Activated T-cell treated with anti-CD3 and anti-CD28 coated beads for 48 hours (primary cell): ENCODE measurements around the gene EEFSEC.

ENCODE experiments used
- DNase-seq: peaks from one replicate; pipeline ENCODE4 v3.0.0-alpha.2; 2020; ENCODE audit warnings: low read depth

EEFSEC gene

DNA sequence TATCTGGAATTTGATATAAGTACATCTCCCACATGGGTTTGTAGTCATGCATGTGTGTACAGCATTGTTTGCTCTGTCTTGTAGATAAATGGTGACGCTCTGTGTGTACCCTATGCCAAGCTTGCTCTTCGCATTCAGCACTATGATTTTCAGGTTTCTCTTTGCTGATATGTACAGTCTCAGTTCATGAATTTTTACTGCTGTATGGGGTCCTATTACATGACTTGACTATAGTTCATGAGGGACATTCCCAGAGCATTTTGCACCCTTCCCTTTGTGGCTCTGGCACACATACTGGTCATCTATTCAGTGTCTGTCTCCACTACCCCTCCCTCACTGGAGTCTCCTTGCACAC, 132.7 kb downstream of the EEFSEC start:
- DNase-seq: no peak

DNA sequence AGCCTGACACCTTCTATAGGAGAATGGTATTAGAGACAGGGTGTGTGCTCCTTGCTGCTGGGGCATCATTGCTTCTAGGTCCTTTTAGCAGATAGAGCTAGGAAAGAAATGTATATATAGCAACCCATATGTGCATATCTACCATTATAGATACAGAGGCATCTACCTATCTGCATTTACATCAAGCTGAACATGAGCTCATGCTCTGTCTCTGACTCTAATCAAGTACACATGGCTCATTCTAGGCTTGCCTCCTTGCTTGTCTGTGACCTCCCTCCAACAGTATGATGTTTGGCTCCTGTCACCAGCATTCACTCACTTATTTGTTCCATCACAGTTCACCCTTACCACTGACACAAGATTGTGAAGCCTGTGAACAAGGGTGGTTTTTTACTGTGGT, 133.4 kb downstream of the EEFSEC start:
- DNase-seq: no peak

DNA sequence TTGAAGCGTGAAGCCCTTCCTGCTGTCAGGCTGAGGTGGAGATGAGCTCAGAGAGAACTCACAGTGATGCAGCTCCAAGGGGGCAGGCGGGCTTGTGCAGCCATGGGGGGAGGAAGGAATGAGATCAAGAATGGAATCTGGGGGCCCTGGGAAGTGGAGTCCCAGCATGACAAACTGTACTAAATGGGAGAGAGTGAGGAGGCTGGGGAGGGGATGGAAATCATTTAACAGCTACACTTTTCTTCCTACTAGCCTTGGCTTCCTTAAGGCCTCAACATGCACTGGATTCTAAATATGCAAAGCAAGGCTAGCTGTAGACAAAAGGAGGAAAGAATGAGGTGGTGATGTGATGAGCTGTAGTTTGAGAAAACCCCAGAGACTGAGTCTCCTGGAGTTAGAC, 133.9 kb downstream of the EEFSEC start:
- DNase-seq: no peak

DNA sequence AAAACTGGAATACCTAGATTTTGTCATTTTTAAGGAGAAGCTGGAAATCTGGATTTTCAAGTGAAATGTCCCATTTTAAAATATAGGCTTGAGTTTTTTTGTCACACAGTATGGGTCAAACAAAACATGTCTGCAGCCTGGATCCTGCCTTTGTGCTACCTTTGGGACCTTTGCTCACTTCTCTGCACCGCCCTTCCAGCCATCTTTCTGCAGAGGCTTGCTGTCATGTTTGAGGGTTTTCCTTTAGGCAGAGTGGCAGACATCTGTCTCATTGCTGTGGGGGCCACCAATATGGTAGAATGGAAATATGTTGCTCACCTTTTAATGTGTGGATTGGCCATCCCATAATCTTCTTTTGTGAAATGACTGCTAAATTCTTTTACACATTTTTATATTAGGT, 136.3 kb downstream of the EEFSEC start:
- DNase-seq: no peak

- DNase-seq: no peak
Observed at GRCh38 chr3:128290484-128290883, 137.2 kb downstream of the EEFSEC start.

GRCh38 chr3:128293930-128294329, 140.6 kb downstream of the EEFSEC start:
- DNase-seq: no peak

- no peak for DNase-seq
Observed at GRCh38 chr3:128294999-128295468, 141.8 kb downstream of the EEFSEC start.

DNA sequence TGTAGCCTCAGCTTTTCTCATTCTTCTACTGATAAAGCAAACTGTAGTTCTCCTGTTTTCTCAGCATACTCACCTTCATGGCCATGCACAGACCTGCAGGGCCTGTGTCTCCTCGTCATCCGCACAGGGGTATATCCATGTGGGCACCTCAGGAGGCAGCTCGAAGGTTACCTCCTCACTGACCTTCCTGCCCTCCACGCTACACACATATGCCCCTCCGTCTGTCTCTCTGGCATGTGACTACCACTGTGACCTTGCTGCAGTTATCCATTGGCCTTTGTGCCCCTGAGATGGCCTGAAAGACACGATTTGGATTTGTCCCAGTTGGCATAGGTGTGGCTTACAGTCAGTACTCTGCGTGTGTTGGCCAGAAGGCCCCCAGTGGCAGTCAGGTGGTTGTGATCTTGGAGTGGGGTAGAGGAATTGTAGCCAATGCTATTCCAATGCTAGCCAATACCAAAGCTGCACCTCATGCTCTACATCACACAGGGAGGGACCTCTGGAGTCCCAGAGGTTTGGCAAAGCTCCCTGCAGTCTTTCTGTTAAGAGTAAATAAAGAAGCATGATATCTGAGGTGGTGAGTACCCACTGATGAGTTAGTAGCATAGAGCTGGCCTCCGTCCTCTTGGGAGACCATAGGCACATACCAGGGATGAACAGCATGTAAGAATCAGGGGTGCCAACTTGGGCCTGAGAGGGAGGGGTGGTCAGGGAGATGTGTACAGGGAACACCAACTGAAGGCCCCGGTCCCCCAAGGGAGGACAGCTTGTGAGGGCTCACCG, 143.4 kb downstream of the EEFSEC start:
- DNase-seq: no peak

DNA sequence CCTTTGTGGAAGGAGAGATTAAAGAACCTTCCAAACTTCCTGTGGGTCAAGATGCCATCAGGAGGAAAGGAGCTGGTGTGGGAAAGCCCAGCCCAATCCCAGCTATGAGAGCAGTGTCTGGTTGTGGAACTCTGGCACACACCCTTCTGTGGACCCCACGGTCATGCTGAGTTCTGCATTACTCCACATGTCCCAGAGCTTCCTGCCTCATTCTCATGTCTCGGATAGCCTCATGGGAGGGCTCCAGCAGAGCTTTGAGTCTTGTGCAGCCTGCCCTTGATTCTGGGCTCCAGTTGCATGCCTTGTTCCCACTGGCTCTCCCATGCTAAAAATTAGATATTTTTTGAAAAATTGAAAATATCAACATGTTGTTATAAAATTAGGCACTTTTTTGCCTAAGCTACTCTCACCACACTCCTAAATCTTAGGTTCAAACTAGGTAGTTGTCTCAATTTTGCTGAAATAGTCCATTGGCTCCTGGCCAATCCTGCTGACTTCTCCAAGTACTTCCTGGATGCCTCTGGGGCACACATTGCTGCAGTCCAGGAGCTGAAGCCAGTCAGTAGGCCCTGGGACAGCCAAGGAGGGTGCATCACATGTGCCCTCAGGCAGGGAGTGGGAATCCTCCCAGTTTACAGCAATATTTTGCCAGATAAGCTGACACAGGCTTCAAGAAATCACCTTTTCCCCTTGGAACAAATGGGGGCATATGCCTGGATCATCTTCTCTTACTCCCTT, 144.3 kb downstream of the EEFSEC start:
- no peak for DNase-seq

DNA sequence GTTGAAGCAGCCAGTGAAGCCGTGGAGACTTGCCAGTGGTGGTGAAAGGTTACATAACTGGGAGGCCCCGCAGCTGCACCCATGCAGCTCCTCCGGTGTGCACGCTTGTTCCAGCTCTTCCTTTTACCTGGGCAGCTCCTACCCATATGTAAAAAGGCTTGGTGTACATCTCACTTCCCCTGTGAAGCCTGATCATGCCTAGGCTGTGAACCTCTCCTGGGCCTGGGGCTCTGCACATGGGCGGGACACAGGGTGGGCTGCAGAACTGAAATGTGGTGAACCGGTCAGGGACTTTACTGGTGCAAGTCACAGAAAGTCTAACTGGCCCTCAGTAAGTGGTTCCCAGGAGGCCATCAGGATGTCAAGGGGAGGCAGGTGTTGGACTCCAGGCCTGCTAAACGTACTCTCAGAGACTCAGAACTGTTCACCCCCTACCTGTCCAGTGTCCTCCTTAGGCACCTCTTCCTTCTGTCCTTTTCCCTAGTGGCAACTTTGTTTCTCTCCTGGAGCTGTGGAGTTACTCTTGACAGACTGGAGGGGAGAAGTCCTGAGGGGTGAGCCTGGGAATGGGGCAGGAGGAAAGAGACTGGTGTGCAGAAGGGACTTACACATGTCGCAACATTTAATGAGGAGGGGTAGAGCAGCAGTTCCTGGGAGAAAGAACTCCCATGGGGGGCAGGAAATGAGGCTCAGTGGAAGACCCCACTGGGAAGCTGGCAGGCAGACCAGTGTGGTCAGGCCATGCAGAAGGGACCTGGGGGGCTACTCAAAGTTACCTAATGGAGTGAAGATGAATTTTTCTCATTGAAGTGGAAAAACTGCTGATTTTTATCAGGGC, 148.1 kb downstream of the EEFSEC start:
- no peak for DNase-seq

GRCh38 chr3:128306481-128306880, 153.2 kb downstream of the EEFSEC start:
- DNase-seq: no peak

- DNase-seq: no peak
Observed at GRCh38 chr3:128307029-128307633, 153.8 kb downstream of the EEFSEC start.

- no peak for DNase-seq
Observed at GRCh38 chr3:128307781-128308469, 154.6 kb downstream of the EEFSEC start.

DNA sequence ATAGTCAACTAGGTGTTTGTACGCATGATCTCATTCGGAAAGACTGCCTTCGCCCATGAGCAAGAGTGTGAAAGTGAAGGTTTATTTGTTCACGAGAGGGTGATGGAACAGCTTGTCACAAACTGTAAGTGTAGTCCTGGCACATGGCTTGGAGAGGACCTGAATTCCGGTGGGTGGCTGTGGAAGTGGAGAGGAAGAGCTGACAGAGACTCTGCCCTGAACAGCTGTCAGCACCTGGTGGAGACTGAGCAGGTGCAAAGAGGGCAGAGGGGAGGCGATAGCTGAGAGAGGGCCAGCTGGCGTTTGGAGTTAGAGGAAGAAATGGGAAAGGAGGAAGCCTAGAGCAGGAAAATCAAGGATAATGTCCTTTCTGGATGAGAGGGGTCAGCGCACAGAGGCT, 155.7 kb downstream of the EEFSEC start:
- no peak for DNase-seq

DNA sequence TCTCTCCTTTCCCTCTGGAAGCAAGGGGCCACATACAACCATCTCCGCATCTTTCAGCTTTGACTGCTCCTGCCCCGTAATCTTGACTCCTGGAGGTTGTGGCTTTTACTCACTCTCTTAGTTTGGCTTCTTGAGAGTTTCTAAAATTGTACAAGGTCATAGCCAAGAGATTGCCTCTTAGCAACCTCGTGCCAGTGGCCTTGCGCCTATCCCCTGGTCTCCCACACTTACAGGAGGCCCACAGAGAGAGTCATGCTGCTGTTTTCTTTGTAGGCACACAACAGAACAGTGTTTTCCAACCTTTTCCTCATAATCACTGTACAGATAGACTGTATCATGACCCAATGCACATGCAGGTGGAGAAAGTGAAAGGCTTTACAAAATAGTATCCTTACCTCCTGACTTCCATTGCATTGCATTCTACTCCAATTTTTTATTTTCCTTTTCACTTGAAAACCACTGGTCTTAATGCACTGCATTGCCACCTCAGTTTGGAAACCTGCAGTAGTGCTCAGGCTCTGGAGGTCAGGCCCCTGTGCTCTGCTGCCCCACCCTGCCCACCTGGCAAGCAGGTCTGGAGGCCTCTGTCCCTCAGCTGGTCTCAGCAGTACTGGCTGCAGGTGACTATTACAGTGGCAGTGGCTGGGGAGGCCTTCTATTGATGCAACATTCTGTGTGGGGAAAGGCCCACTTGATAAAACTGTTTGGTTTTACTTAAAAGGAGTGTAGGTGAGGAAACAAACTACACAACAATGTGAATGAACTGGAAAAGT, 157.2 kb downstream of the EEFSEC start:
- DNase-seq: no peak

DNA sequence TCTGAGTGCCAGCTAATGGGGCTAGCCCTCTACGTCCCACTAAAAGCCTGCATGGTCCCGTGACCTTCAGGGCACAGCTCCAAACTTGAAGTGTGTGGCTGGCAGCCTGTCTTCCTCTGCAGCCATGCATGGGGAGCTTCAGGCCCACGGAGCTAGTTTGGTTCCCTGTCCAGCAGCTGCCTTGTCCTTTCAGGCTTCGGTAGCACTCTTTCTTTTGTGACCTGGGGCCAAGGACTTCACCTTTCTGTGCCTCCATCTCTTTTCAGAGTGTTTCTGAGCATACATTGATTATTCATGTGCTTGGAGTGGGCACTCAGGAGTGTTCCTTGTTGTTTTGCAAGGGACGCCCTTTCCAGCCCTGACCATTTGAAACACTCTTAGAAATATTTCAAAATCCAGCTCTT, 158.2 kb downstream of the EEFSEC start:
- DNase-seq: no peak

DNA sequence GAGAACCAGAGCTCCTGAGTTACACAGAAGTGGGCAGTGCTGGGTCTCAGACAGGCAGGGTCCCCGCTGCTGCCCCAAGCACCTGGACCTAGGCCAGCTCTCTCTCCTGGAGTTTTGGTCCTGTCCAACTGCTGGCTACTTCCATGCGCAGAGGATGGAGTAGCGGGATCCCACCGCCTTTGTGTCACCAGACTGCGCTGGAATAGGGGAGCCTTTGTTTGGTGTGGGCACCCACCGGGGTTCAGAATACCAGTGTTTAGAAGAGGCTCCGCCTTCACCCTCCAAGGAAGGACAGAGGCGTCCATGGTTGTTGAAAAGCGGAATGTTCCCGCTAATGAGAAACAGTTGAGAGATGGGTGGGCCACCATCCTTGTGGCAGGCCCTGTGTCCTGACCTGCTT, 159.0 kb downstream of the EEFSEC start:
- DNase-seq: no peak

GRCh38 chr3:128313071-128313725, 159.9 kb downstream of the EEFSEC start:
- DNase-seq: no peak

- DNase-seq: no peak
Observed at GRCh38 chr3:128313935-128314334, 160.7 kb downstream of the EEFSEC start.

GRCh38 chr3:128315313-128315712, 162.0 kb downstream of the EEFSEC start:
- DNase-seq: no peak
